GM18867 (cell line): ENCODE results near the gene CFAP92.
"Not testable (repeated sequence)": the region's sequence is repeated elsewhere in the genome, so short reads cannot be mapped to it uniquely, and the experiment has no call there.

Experiments
- ATAC-seq: cut with Tn5 transposase; IDR thresholded peaks from one replicate; pipeline ENCODE4 v1.9.1; 2021; ENCODE audit warnings: mild to moderate bottlenecking, moderate library complexity; ENCODE audit not compliant: unreplicated experiment

The CFAP92 gene

GRCh38 chr3:128907706-128908445 lies 86.0 kb downstream of the CFAP92 start:
- ATAC-seq: no peak

- no peak for ATAC-seq
These were observed 86.9 kb downstream of the CFAP92 start for GRCh38 chr3:128906804-128907525.

GRCh38 chr3:128906031-128906803 lies 87.7 kb downstream of the CFAP92 start:
- no peak for ATAC-seq

- no peak for ATAC-seq
These were observed 90.4 kb downstream of the CFAP92 start for GRCh38 chr3:128903501-128903900.

- ATAC-seq: no peak
These were observed 91.5 kb downstream of the CFAP92 start for GRCh38 chr3:128902426-128902825.

- ATAC-seq: no peak
These were observed 97.8 kb downstream of the CFAP92 start for GRCh38 chr3:128895843-128896697.

- no peak for ATAC-seq
These were observed 104.6 kb downstream of the CFAP92 start for GRCh38 chr3:128889139-128889894.

- no peak for ATAC-seq
These were observed 108.9 kb downstream of the CFAP92 start for GRCh38 chr3:128884992-128885391.

GRCh38 chr3:128882719-128883118 lies 111.2 kb downstream of the CFAP92 start:
- no peak for ATAC-seq

- no peak for ATAC-seq
These were observed 112.3 kb downstream of the CFAP92 start for GRCh38 chr3:128881576-128881975.

GRCh38 chr3:128880455-128880854 lies 113.4 kb downstream of the CFAP92 start:
- not testable (repeated sequence) for ATAC-seq

GRCh38 chr3:128879991-128880390 lies 113.9 kb downstream of the CFAP92 start:
- ATAC-seq: no peak

GRCh38 chr3:128879125-128879969 lies 114.5 kb downstream of the CFAP92 start, which contains the start of gene ACAD9:
Gene ACAD9 (plus strand): TSS chr3:128879620. CDS start chr3:128879692, 72 bp downstream.
- ATAC-seq: peak; percentile 89

GRCh38 chr3:128878556-128879124 lies 115.2 kb downstream of the CFAP92 start:
- ATAC-seq: peak; percentile 24

GRCh38 chr3:128878011-128878457 lies 115.8 kb downstream of the CFAP92 start:
- no peak for ATAC-seq

GRCh38 chr3:128875556-128876120 lies 118.2 kb downstream of the CFAP92 start:
- no peak for ATAC-seq

- no peak for ATAC-seq
These were observed 119.2 kb downstream of the CFAP92 start for GRCh38 chr3:128874481-128875180.
